HEK293 (cell line): ENCODE data around the gene ZNF423.

Experiments used
- CTCF ChIA-PET: fragments of 350-600 bp; formaldehyde crosslinking; extraction: SDS; loops from one replicate; lab custom pipeline; 2021; ENCODE audit warnings: antibody characterized with exemption; lab: Yijun Ruan, JAX
- POLR2A ChIA-PET: fragments of 300-600 bp; formaldehyde crosslinking; extraction: SDS; loops from one replicate; lab custom pipeline; 2020; ENCODE audit warnings: antibody characterized with exemption, inconsistent platforms; lab: Yijun Ruan, JAX
- H3K27ac ChIP-seq: fragments of 200-500 bp; sonication (Bioruptor generic); 2 replicates; pipeline ENCODE4 v1.5.1; 2014; ENCODE audit warnings: low read depth, low read length, control low read depth, inconsistent platforms; ENCODE audit errors: extremely low read depth
- H3K36me3 ChIP-seq, 2 experiments: fragments of 200-500 bp in 1 of 2; sonication (Bioruptor generic) in 1 of 2; 1 replicate in 1 of 2; 2 replicates in 1 of 2; pipeline ENCODE4 v1.5.1; 2014 to 2017; ENCODE audit warnings: inconsistent platforms in 2 of 2, low read length in 2 of 2; ENCODE audit not compliant: control insufficient read depth in 2 of 2, insufficient read depth in 1 of 2
- H3K4me1 ChIP-seq: fragments of 200-500 bp; sonication (Bioruptor generic); 2 replicates; pipeline ENCODE4 v1.5.1; 2014; ENCODE audit warnings: mild to moderate bottlenecking, low read length, inconsistent platforms; ENCODE audit not compliant: control insufficient read depth, insufficient read depth
- H3K4me3 ChIP-seq: 2 replicates; pipeline ENCODE4 v1.5.1; 2011; ENCODE audit warnings: low read depth, mild to moderate bottlenecking, control low read depth, low read length, moderate library complexity
- H3K9me3 ChIP-seq: fragments of 200-500 bp; sonication (Bioruptor generic); 2 replicates; pipeline ENCODE4 v1.5.1; 2014; ENCODE audit warnings: low read depth, low read length, inconsistent platforms; ENCODE audit not compliant: control insufficient read depth, insufficient read depth
- GFI1B ChIP-seq: fragments of 450-650 bp; formaldehyde crosslinking; IDR thresholded peaks from 2 replicates; pipeline ENCODE4 v1.5.1; 2016; ENCODE audit warnings: missing biosample characterization, missing genetic modification characterization
- KLF1 ChIP-seq: fragments of 450-650 bp; formaldehyde crosslinking; IDR thresholded peaks from 2 replicates; pipeline ENCODE4 v1.5.1; 2016; ENCODE audit warnings: missing biosample characterization, missing genetic modification characterization
- KLF10 ChIP-seq: fragments of 450-650 bp; IDR thresholded peaks from 2 replicates; pipeline ENCODE4 v1.5.1; 2018; ENCODE audit warnings: missing biosample characterization, mild to moderate bottlenecking, missing genetic modification characterization
- KLF17 ChIP-seq: fragments of 450-650 bp; formaldehyde crosslinking; IDR thresholded peaks from 2 replicates; pipeline ENCODE4 v1.5.1; 2016; ENCODE audit warnings: missing biosample characterization, missing genetic modification characterization
- MEIS1 ChIP-seq: sonication (generic); formaldehyde crosslinking; IDR thresholded peaks from 2 replicates; pipeline ENCODE4 v1.8.1; 2022; ENCODE audit warnings: missing genetic modification reagents, mild to moderate bottlenecking, borderline replicate concordance
- PATZ1 ChIP-seq: fragments of 450-650 bp; formaldehyde crosslinking; IDR thresholded peaks from 2 replicates; pipeline ENCODE4 v1.5.1; 2016; ENCODE audit warnings: missing biosample characterization, missing genetic modification characterization
- SP7 ChIP-seq: fragments of 450-650 bp; formaldehyde crosslinking; IDR thresholded peaks from 2 replicates; pipeline ENCODE4 v1.5.1; 2016; ENCODE audit warnings: missing biosample characterization, missing genetic modification characterization
- ZBTB21 ChIP-seq: fragments of 450-650 bp; formaldehyde crosslinking; IDR thresholded peaks from 2 replicates; pipeline ENCODE4 v1.5.1; 2017; ENCODE audit warnings: missing biosample characterization, missing genetic modification characterization
- ZBTB8A ChIP-seq: fragments of 450-650 bp; formaldehyde crosslinking; IDR thresholded peaks from 2 replicates; pipeline ENCODE4 v1.5.1; 2016; ENCODE audit warnings: missing biosample characterization, missing genetic modification characterization
- ZFP41 ChIP-seq: fragments of 450-650 bp; formaldehyde crosslinking; IDR thresholded peaks from 2 replicates; pipeline ENCODE4 v1.5.1; 2016; ENCODE audit warnings: missing biosample characterization, missing genetic modification characterization, borderline replicate concordance
- ZNF114 ChIP-seq: fragments of 450-650 bp; formaldehyde crosslinking; IDR thresholded peaks from 2 replicates; pipeline ENCODE4 v1.5.0; 2017; ENCODE audit warnings: missing biosample characterization, missing genetic modification characterization
- ZNF169 ChIP-seq: fragments of 450-650 bp; formaldehyde crosslinking; IDR thresholded peaks from 2 replicates; pipeline ENCODE4 v1.5.1; 2016; ENCODE audit warnings: missing biosample characterization, missing genetic modification characterization
- ZNF202 ChIP-seq: fragments of 450-650 bp; formaldehyde crosslinking; IDR thresholded peaks from 2 replicates; pipeline ENCODE4 v1.5.1; 2016; ENCODE audit warnings: missing biosample characterization, missing genetic modification characterization, borderline replicate concordance
- ZNF214 ChIP-seq: fragments of 450-650 bp; formaldehyde crosslinking; IDR thresholded peaks from 2 replicates; pipeline ENCODE4 v1.5.1; 2017; ENCODE audit warnings: missing biosample characterization, mild to moderate bottlenecking, missing genetic modification characterization, borderline replicate concordance
- ZNF560 ChIP-seq: fragments of 450-650 bp; formaldehyde crosslinking; IDR thresholded peaks from 2 replicates; pipeline ENCODE4 v1.5.1; 2017; ENCODE audit warnings: missing biosample characterization, missing genetic modification characterization, borderline replicate concordance
- ZNF580 ChIP-seq: fragments of 450-650 bp; formaldehyde crosslinking; IDR thresholded peaks from 2 replicates; pipeline ENCODE4 v1.5.1; 2016; ENCODE audit warnings: missing biosample characterization, missing genetic modification characterization
- ZNF658 ChIP-seq: fragments of 450-650 bp; formaldehyde crosslinking; IDR thresholded peaks from 2 replicates; pipeline ENCODE4; 2016; ENCODE audit warnings: missing biosample characterization, missing genetic modification characterization
- ZNF701 ChIP-seq: fragments of 450-650 bp; formaldehyde crosslinking; IDR thresholded peaks from 2 replicates; pipeline ENCODE4 v1.5.1; 2016; ENCODE audit warnings: missing biosample characterization, missing genetic modification characterization
- ZNF76 ChIP-seq: fragments of 450-650 bp; formaldehyde crosslinking; IDR thresholded peaks from 2 replicates; pipeline ENCODE4; 2016; ENCODE audit warnings: low read depth, missing biosample characterization, missing genetic modification characterization, borderline replicate concordance
- ZNF777 ChIP-seq: fragments of 450-650 bp; formaldehyde crosslinking; IDR thresholded peaks from 2 replicates; pipeline ENCODE4 v1.5.1; 2017; ENCODE audit warnings: missing biosample characterization, missing genetic modification characterization, borderline replicate concordance
- ZSCAN23 ChIP-seq: fragments of 450-650 bp; formaldehyde crosslinking; IDR thresholded peaks from 2 replicates; pipeline ENCODE4 v1.5.1; 2016; ENCODE audit warnings: missing biosample characterization, missing genetic modification characterization
- ZSCAN30 ChIP-seq: fragments of 450-650 bp; IDR thresholded peaks from 2 replicates; pipeline ENCODE4 v1.5.1; 2018; ENCODE audit warnings: missing biosample characterization, mild to moderate bottlenecking, missing genetic modification characterization, moderate library complexity

The ZNF423 gene

DNA sequence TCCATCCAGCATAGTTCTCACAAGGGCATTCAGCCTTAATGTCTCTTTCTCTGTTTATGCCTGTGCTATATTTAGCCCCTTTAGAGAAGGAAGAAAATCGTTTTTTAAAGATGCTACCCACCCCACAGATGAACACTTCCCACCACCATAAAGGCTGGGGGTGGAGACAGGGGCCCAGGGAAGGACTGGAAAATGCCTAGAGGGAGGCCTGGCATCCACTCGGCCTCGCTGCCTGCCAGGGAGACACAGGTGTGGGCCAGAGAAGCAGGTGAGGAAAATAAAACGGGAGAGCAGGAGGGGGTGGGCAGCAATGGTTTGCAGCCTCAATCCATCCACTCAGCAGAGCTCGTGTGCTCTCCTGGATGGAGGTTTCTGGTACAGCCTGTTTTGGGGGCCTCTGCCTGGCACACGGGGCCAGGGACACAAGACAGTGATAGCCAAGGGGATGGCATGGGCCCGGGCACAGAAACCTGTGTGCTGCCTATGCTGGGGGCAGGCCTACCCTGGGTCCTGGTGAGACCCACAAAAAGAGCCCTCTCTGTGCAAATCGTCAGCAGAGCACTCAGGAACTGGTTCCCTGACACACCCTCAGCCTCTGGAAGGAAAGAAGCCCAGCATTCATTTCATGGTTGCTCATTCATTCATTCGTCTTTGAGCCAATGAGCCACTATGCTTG, 360.9 kb downstream of the ZNF423 start:
- Histone ChIP-seq H3K27ac (no peak overlapping the region), H3K4me3 (no peak overlapping the region), H3K9me3 (no peaks in the 10 kb centered on the region), H3K4me1 (no peaks in the 10 kb centered on the region), H3K36me3 (no peaks in the 10 kb centered on the region)
- TF ChIP-seq ZFP41 (tag by site-specific recombination) (no peak), SP7 (tag by site-specific recombination) (no peak), ZNF777 (no peak), ZNF76 (tag by site-specific recombination) (no peak), ZNF169 (tag by site-specific recombination) (no peak), ZNF114 (no peak), ZNF658 (no peak), ZNF560 (no peak), ZNF701 (tag by site-specific recombination) (no peak)
- POLR2A ChIA-PET = no interaction called here
- CTCF ChIA-PET = interaction anchor here (0.7 kb wide), 1 partner anchor 97 kb away, joined by 4 read pairs; no protein-coding TSS in a partner anchor

- POLR2A ChIA-PET = no interaction called here
- no peak for TF ChIP-seq KLF1 (tag by site-specific recombination)
- TF ChIP-seq ZSCAN23 (tag by site-specific recombination) = no peak
- no peak for TF ChIP-seq ZNF214 (tag by site-specific recombination)
- TF ChIP-seq ZNF202 (tag by site-specific recombination) = no peak
- no peak for TF ChIP-seq MEIS1 (CRISPR knock-in tag)
- TF ChIP-seq GFI1B (tag by site-specific recombination) = no peak
- no peak for TF ChIP-seq ZSCAN30 (tag by site-specific recombination)
- TF ChIP-seq ZBTB21 (tag by site-specific recombination) = no peak
- TF ChIP-seq ZBTB8A (tag by site-specific recombination) = no peak
- no peak for TF ChIP-seq PATZ1 (tag by site-specific recombination)
- no peak for TF ChIP-seq ZNF580 (tag by site-specific recombination)
- no peak for TF ChIP-seq KLF17 (tag by site-specific recombination)
- no peak for TF ChIP-seq KLF10 (tag by site-specific recombination)
- TF ChIP-seq, all 188 proteins: peak for 0
- CTCF ChIA-PET = interaction anchor here (0.7 kb wide), 1 partner anchor 98 kb away, joined by 4 read pairs; no protein-coding TSS in a partner anchor
- Histone ChIP-seq H3K9me3 (no peaks in the 10 kb centered on the region), H3K36me3 (no peaks in the 10 kb centered on the region), H3K4me1 (no peaks in the 10 kb centered on the region), H3K4me3 (no peak overlapping the region), H3K27ac (no peak overlapping the region)
These were observed 361.4 kb downstream of the ZNF423 start for GRCh38 chr16:49494474-49494873.
